Measurements from ENCODE around the gene NCR3LG1.

- TF ChIP-seq CTCF (IDR thresholded peaks at IDR 0.05) (no peak), KDM1A (IDR thresholded peaks at IDR 0.05; ENCODE audit: low read depth) (no peak), POLR2A (IDR thresholded peaks at IDR 0.05; ENCODE audit: low read length) (no peak), EP300 (IDR thresholded peaks at IDR 0.05) (no peak)
Measured at GRCh38 chr11:17408641-17409040, 57.0 kb downstream of the NCR3LG1 start.

All from A549 (cell line).